SU-DHL-6 (cell line): Measurements from ENCODE around the gene STOM.

Experiments used
- EZH2phosphoT487 ChIP-seq: fragments of 200-600 bp; sonication (generic), shearing (Covaris generic); conservative IDR thresholded peaks from 2 replicates; pipeline ENCODE4 v1.6.1; 2018; ENCODE audit warnings: mild to moderate bottlenecking, antibody characterized with exemption, low read length, moderate library complexity, mixed read lengths
- TF ChIP-seq, protein P1 (sequence below): fragments of 200-600 bp; sonication (generic); IDR thresholded peaks from one replicate; pipeline ENCODE4 v1.5.1; 2017; ENCODE audit warnings: antibody characterized with exemption, mild to moderate bottlenecking, low read length, moderate library complexity; ENCODE audit not compliant: insufficient read depth, poor library complexity, severe bottlenecking

GRCh38 chr9:121294866-121295661, 75.0 kb downstream of the STOM start:
- TF ChIP-seq, protein P1, sequence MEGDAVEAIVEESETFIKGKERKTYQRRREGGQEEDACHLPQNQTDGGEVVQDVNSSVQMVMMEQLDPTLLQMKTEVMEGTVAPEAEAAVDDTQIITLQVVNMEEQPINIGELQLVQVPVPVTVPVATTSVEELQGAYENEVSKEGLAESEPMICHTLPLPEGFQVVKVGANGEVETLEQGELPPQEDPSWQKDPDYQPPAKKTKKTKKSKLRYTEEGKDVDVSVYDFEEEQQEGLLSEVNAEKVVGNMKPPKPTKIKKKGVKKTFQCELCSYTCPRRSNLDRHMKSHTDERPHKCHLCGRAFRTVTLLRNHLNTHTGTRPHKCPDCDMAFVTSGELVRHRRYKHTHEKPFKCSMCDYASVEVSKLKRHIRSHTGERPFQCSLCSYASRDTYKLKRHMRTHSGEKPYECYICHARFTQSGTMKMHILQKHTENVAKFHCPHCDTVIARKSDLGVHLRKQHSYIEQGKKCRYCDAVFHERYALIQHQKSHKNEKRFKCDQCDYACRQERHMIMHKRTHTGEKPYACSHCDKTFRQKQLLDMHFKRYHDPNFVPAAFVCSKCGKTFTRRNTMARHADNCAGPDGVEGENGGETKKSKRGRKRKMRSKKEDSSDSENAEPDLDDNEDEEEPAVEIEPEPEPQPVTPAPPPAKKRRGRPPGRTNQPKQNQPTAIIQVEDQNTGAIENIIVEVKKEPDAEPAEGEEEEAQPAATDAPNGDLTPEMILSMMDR, result no peak
- no peak for TF ChIP-seq EZH2phosphoT487
